ENCODE measurements around the gene SLC6A7.

- TF ChIP-seq EZH2phosphoT487 (IDR thresholded peaks at IDR 0.05; ENCODE audit: borderline replicate concordance, low read depth), result no peak
- no peak for TF ChIP-seq JUND (IDR thresholded peaks at IDR 0.05)
- no peak for TF ChIP-seq POLR2AphosphoS5 (IDR thresholded peaks at IDR 0.05; ENCODE audit: low read depth, low read length)
- TF ChIP-seq CTCF (IDR thresholded peaks at IDR 0.05), result no peak
- no peak for TF ChIP-seq REST (IDR thresholded peaks at IDR 0.05; ENCODE audit: low read depth, low read length)
- TF ChIP-seq NFIC (IDR thresholded peaks at IDR 0.05; ENCODE audit: borderline replicate concordance), result no peak; the same call in 1 of the 2 replicates
Measured at GRCh38 chr5:150156027-150156368, 33.9 kb upstream of the SLC6A7 start.
